G401 (cell line): ENCODE results near the gene CYP21A2. TPM values are rescaled to one million over a fixed set of nuclear protein-coding genes. Genes with fewer than 3 reads are reported as not detected.

Experiments used
- DNase-seq: peaks from one replicate; pipeline ENCODE4 v3.0.0-alpha.2; 2015; ENCODE audit warnings: low spot score
- in situ Hi-C: cut with HindIII; loops from 2 replicates; pipeline ENCODE4 v1.10.0; 2016; ENCODE audit warnings: low sequenced_read_pairs, mixed read lengths
- total RNA-seq: library from RNA; depleted of rRNA; stranded (reverse); fragments of >200 nt; shearing (Covaris generic); gene quantifications from 2 replicates; pipeline ENCODE4 v1.2.3, GENCODE V29; 2014

The CYP21A2 gene
- total RNA-seq, 1 experiment from 2014 or later, result not detected

- no peak for DNase-seq
- in situ Hi-C loops, result no loop called here
These were observed 35.4 kb downstream of the CYP21A2 start for GRCh38 chr6:32073613-32074012.

GRCh38 chr6:32074996-32075532 is 36.8 kb downstream of the CYP21A2 start:
- DNase-seq, result no peak
- in situ Hi-C loops, result no loop called here

GRCh38 chr6:32075781-32076180 is 37.6 kb downstream of the CYP21A2 start:
- no peak for DNase-seq
- in situ Hi-C loops, result no loop called here

GRCh38 chr6:32076321-32076809 is 38.1 kb downstream of the CYP21A2 start:
- in situ Hi-C loops, result no loop called here
- no peak for DNase-seq

- no peak for DNase-seq
- in situ Hi-C loops, result no loop called here
These were observed 41.5 kb downstream of the CYP21A2 start for GRCh38 chr6:32079566-32080290.

- peak; percentile 22 for DNase-seq
- in situ Hi-C loops, result no loop called here
These were observed 43.2 kb downstream of the CYP21A2 start for GRCh38 chr6:32081168-32081990.

- in situ Hi-C loops, result no loop called here
- no peak for DNase-seq
These were observed 44.3 kb downstream of the CYP21A2 start for GRCh38 chr6:32082478-32082877.

- in situ Hi-C loops, result no loop called here
- DNase-seq, result no peak
These were observed 44.7 kb downstream of the CYP21A2 start for GRCh38 chr6:32082935-32083334.

GRCh38 chr6:32083812-32084768 is 45.9 kb downstream of the CYP21A2 start:
- no peak for DNase-seq
- in situ Hi-C loops, result no loop called here

GRCh38 chr6:32084780-32085179 is 46.6 kb downstream of the CYP21A2 start:
- DNase-seq, result no peak
- in situ Hi-C loops, result no loop called here

- in situ Hi-C loops, result no loop called here
- no peak for DNase-seq
These were observed 47.7 kb downstream of the CYP21A2 start for GRCh38 chr6:32085759-32086459.

GRCh38 chr6:32086661-32087573 is 48.7 kb downstream of the CYP21A2 start:
- in situ Hi-C loops, result no loop called here
- no peak for DNase-seq

GRCh38 chr6:32087574-32088486 is 49.6 kb downstream of the CYP21A2 start:
- DNase-seq, result peak; percentile 72
- in situ Hi-C loops, result no loop called here

GRCh38 chr6:32088487-32089049 is 50.4 kb downstream of the CYP21A2 start:
- in situ Hi-C loops, result no loop called here
- DNase-seq, result no peak

GRCh38 chr6:32089082-32089828 is 51.0 kb downstream of the CYP21A2 start:
- DNase-seq, result no peak
- in situ Hi-C loops, result no loop called here
